Testis (tissue), 3 donors: ENCODE data around the gene ANGPTL2. TPM values are rescaled to one million over a fixed set of nuclear protein-coding genes. Genes with fewer than 3 reads are reported as not detected.

Source experiments
- DNase-seq: peaks from one replicate; pipeline ENCODE4 v3.0.0-alpha.2; 2019
- H3K27ac ChIP-seq, 2 donors: fragments of 200-600 bp; sonication (generic); one replicate each; pipeline ENCODE4 v1.5.1; 2019
- H3K27me3 ChIP-seq: fragments of 200-600 bp; sonication (generic); one replicate; pipeline ENCODE4 v1.5.1; 2019
- H3K36me3 ChIP-seq: fragments of 200-600 bp; sonication (generic); one replicate; pipeline ENCODE4 v1.5.1; 2017; ENCODE audit warnings: low read depth; ENCODE audit errors: missing control alignments
- H3K4me1 ChIP-seq: fragments of 200-600 bp; sonication (generic); one replicate; pipeline ENCODE4 v1.5.1; 2019
- H3K4me3 ChIP-seq, 2 donors: fragments of 200-600 bp; sonication (generic); one replicate each; pipeline ENCODE4 v1.5.1; 2017 to 2019
- H3K9me3 ChIP-seq: fragments of 200-600 bp; sonication (generic); one replicate; pipeline ENCODE4 v1.5.1; 2017
- POLR2A ChIP-seq: fragments of 450-650 bp; IDR thresholded peaks from one replicate; pipeline ENCODE4 v1.6.1; 2017; ENCODE audit warnings: antibody characterized with exemption, mild to moderate bottlenecking, moderate library complexity
- WGBS, 2 donors: methylation state at CpG; one replicate each; pipeline ENCODE4 v1.1.5; 2018; 5-methylcytosine and 5-hydroxymethylcytosine counted together
- intact Hi-C: fragments of 100-400 bp; cut with DNase I; formaldehyde crosslinking; loops from one replicate; pipeline ENCODE4 v1.15.1; 2023; ENCODE audit warnings: low total_unique reads
- polyA plus RNA-seq: library from polyadenylated mRNA; stranded (reverse); fragments of 350-450 nt; fragmentation: Illumina TruSeq; extraction: RNeasy Lipid Tissue Mini Kit (QIAGEN cat#74804); gene quantifications from one replicate; pipeline ENCODE4 v1.2.3, GENCODE V29; 2014; ENCODE audit warnings: low read depth, low replicate concordance; ENCODE audit not compliant: insufficient read depth
- total RNA-seq, 2 donors: library from RNA; depleted of rRNA; stranded (reverse); fragments of >200 nt; gene quantifications; one replicate each; pipeline ENCODE4 v1.2.3, GENCODE V29; 2016
- TF ChIP-seq, protein P1 (sequence below), 3 experiments: fragments of 450-650 bp in 2 of 3; fragments of 200-600 bp in 1 of 3; sonication (generic) in 1 of 3; IDR thresholded peaks; one replicate each; pipeline ENCODE4 v1.5.1; 2016 to 2019; ENCODE audit warnings: antibody characterized with exemption in 3 of 3, mild to moderate bottlenecking in 2 of 3, moderate library complexity in 1 of 3

The ANGPTL2 gene
- total and polyA plus RNA-seq, 3 donors from 2014 or later = 2.4 to 30.7 (median 2.4) TPM

- H3K4me3 ChIP-seq = no peak overlapping the region
- H3K36me3 ChIP-seq = no peaks in the 10 kb centered on the region
- intact Hi-C loops = no loop called here
- H3K9me3 ChIP-seq = no peaks in the 10 kb centered on the region
- 43 to 71% methylated on average over 5 to 6 of the region's 6 CpGs for WGBS, 2 donors
- DNase-seq = no peak
- peak overlapping the region; percentile 83 to 90 for H3K27ac ChIP-seq
- peaks cover 35% of the 10 kb centered on the region for H3K4me1 ChIP-seq
- no peaks in the 10 kb centered on the region for H3K27me3 ChIP-seq
- TF ChIP-seq, protein P1, sequence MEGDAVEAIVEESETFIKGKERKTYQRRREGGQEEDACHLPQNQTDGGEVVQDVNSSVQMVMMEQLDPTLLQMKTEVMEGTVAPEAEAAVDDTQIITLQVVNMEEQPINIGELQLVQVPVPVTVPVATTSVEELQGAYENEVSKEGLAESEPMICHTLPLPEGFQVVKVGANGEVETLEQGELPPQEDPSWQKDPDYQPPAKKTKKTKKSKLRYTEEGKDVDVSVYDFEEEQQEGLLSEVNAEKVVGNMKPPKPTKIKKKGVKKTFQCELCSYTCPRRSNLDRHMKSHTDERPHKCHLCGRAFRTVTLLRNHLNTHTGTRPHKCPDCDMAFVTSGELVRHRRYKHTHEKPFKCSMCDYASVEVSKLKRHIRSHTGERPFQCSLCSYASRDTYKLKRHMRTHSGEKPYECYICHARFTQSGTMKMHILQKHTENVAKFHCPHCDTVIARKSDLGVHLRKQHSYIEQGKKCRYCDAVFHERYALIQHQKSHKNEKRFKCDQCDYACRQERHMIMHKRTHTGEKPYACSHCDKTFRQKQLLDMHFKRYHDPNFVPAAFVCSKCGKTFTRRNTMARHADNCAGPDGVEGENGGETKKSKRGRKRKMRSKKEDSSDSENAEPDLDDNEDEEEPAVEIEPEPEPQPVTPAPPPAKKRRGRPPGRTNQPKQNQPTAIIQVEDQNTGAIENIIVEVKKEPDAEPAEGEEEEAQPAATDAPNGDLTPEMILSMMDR (IDR thresholded peaks at IDR 0.05) = no peak
- TF ChIP-seq POLR2A = no peak
These were observed 32.8 kb downstream of the ANGPTL2 start for GRCh38 chr9:127089631-127090081.

DNA sequence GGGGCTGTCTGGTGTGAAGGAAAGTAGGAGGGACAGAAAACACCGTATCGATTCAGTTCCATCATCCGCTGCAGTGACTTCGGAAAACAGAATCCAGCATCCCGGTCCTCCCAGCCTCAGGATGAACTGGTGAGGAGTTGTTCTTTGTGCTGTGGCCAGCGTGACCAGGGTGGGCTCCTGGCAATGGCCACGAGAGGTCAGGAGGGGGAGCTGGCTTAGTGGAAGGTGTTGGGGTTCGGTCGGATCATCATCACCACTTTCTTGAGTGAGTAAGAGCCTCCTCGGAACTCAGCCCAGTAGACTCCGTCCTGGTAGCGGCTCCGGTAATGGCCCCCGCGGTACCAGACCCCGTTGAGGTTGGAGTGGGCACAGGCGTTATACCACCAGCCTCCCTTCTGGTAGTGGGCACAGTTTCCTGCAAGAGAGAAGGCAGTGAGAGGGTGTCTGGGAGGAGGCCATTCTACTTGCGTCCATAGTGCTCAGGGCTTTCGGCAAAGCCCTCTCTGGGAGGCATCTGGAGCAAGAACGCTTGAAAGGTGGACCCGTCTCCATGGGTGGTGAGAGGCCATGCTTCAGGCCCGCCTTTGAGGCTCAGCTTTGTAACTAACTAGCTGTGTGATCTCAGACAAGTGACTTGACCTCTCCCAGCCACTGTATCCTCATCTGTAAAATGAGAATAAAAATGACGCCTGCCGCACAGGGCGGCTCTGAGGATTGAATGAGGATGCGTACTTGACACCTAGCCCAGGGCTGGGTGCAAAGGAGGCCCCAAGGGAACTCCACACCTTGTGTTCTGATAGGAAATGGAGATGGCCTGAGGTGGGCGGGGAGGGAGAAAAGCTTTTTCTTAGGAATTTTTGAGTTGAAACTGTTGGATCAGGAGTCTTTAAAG, 33.5 kb downstream of the ANGPTL2 start:
- WGBS, 2 donors = 88 to 92% methylated on average over 24 to 27 of the region's 27 CpGs
- no peak for DNase-seq
- H3K4me3 ChIP-seq = no peak overlapping the region
- intact Hi-C loops = no loop called here
- TF ChIP-seq POLR2A = no peak
- TF ChIP-seq, protein P1 (IDR thresholded peaks at IDR 0.05) = no peak
- H3K4me1 ChIP-seq = peaks cover 38% of the 10 kb centered on the region
- no peaks in the 10 kb centered on the region for H3K9me3 ChIP-seq
- no peaks in the 10 kb centered on the region for H3K36me3 ChIP-seq
- no peaks in the 10 kb centered on the region for H3K27me3 ChIP-seq
- peak overlapping the region; percentile 83 to 90 for H3K27ac ChIP-seq

DNA sequence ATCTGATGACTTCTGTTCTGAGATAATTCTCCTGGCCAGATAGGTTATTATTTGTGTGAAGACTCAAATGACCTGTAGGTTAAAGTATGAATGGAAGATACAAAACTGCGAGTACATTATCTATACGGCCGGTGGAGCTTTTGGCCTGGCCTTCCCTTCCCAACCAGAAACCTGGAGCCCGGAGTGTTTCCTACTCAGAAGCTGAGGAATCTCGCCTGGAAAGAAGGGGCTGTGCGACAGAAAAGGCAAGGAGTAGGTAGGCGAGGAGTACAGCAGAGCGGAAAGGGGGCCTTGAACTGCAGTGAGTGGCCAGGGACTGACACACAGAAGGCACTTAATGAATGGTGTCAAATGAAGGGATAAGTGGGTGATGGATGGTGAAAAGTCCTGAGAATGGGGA, 34.6 kb downstream of the ANGPTL2 start:
- Histone ChIP-seq H3K9me3 (no peaks in the 10 kb centered on the region), H3K4me3 (no peak overlapping the region), H3K36me3 (no peaks in the 10 kb centered on the region), H3K27me3 (no peaks in the 10 kb centered on the region), H3K4me1 (peaks cover 38% of the 10 kb centered on the region), H3K27ac (no peak overlapping the region)
- TF ChIP-seq POLR2A = no peak
- TF ChIP-seq, protein P1 (IDR thresholded peaks at IDR 0.05) = no peak
- intact Hi-C loops = no loop called here
- no peak for DNase-seq
- 95 to 97% methylated on average over 8 of the region's 8 CpGs for WGBS, 2 donors

GRCh38 chr9:127087411-127087810, 35.0 kb downstream of the ANGPTL2 start:
- H3K27me3 ChIP-seq = no peaks in the 10 kb centered on the region
- H3K4me1 ChIP-seq = peaks cover 38% of the 10 kb centered on the region
- no peaks in the 10 kb centered on the region for H3K9me3 ChIP-seq
- intact Hi-C loops = no loop called here
- WGBS, 2 donors = 94% methylated on average over 6 of the region's 6 CpGs
- H3K27ac ChIP-seq = no peak overlapping the region
- H3K36me3 ChIP-seq = no peaks in the 10 kb centered on the region
- no peak for DNase-seq
- H3K4me3 ChIP-seq = no peak overlapping the region
- TF ChIP-seq, protein P1 (IDR thresholded peaks at IDR 0.05) = no peak
- no peak for TF ChIP-seq POLR2A
